Sigmoid colon (tissue), 7 donors: ENCODE results near the gene PIP5K1C. TPM values are rescaled to one million over a fixed set of nuclear protein-coding genes. Genes with fewer than 3 reads are reported as not detected.

Source experiments
- DNase-seq: peaks from one replicate; pipeline ENCODE4 v3.0.0-alpha.2; 2019
- H3K27ac ChIP-seq, 4 donors: fragments of 200-600 bp; sonication (generic); one replicate each; pipeline ENCODE4 v1.5.1; 2016 to 2019; ENCODE audit warnings: mild to moderate bottlenecking in 1 of 4
- H3K27me3 ChIP-seq, 3 donors: fragments of 200-600 bp; sonication (generic); one replicate each; pipeline ENCODE4 v1.5.1; 2019; ENCODE audit warnings: mild to moderate bottlenecking in 1 of 3
- H3K36me3 ChIP-seq, 4 donors: fragments of 200-600 bp; sonication (generic); one replicate each; pipeline ENCODE4 v1.5.1; 2016 to 2019
- H3K4me1 ChIP-seq, 4 donors: fragments of 200-600 bp; sonication (generic); one replicate each; pipeline ENCODE4 v1.5.1; 2017 to 2019
- H3K4me3 ChIP-seq, 4 donors: fragments of 200-600 bp; sonication (generic); one replicate each; pipeline ENCODE4 v1.5.1; 2017 to 2019; ENCODE audit warnings: mild to moderate bottlenecking in 2 of 4, moderate library complexity in 1 of 4
- H3K9me3 ChIP-seq, 4 donors: fragments of 200-600 bp in 3 of 4; sonication (generic) in 3 of 4; one replicate each; pipeline versions ENCODE4 v1.5.1 to v1.6.1; 2013 to 2019
- CTCF ChIP-seq, 4 experiments: fragments of 450-650 bp in 3 of 4; fragments of 200-600 bp in 1 of 4; IDR thresholded peaks; one replicate each; pipeline ENCODE4 v1.5.1; 2016 to 2019; ENCODE audit warnings: antibody characterized with exemption in 4 of 4, mild to moderate bottlenecking in 3 of 4, moderate library complexity in 2 of 4
- EP300 ChIP-seq, 4 donors: sonication (generic); formaldehyde crosslinking; IDR thresholded peaks; one replicate each; pipeline ENCODE4 v1.6.1; 2017; ENCODE audit warnings: antibody characterized with exemption in 4 of 4
- POLR2A ChIP-seq, 2 donors: fragments of 450-650 bp; IDR thresholded peaks; one replicate each; pipeline ENCODE4 v1.6.1; 2016; ENCODE audit warnings: antibody characterized with exemption in 2 of 2, mild to moderate bottlenecking in 2 of 2, moderate library complexity in 2 of 2
- POLR2AphosphoS5 ChIP-seq, 4 donors: sonication (generic); formaldehyde crosslinking; IDR thresholded peaks; one replicate each; pipeline ENCODE4 v1.6.1; 2017; ENCODE audit warnings: antibody characterized with exemption in 4 of 4
- WGBS, 2 donors: extraction: QIAGEN DNeasy Blood & Tissue Kit; methylation state at CpG; one replicate each; pipeline ENCODE4 v1.1.7; 2013; 5-methylcytosine and 5-hydroxymethylcytosine counted together
- intact Hi-C: fragments of 100-400 bp; cut with DNase I; formaldehyde crosslinking; loops from one replicate; pipeline ENCODE4 v1.15.1; 2023
- polyA plus RNA-seq, 3 donors: library from polyadenylated mRNA; stranded (reverse); fragments of 200-250 nt; gene quantifications; one replicate each; pipeline ENCODE4 v1.2.3, GENCODE V29; 2013
- total RNA-seq, 4 donors: library from RNA; depleted of rRNA; stranded (reverse); fragments of >200 nt; gene quantifications; one replicate each; pipeline ENCODE4 v1.1.0, GENCODE V29; 2016
- donor health status: healthy with polysubstance abuse.
- donor health status: Bipolar disorder and iron deficiency.
- donor health status: healthy.

Gene PIP5K1C
- total and polyA plus RNA-seq, 7 donors = 7.8 to 68.7 (median 27.8) TPM

DNA sequence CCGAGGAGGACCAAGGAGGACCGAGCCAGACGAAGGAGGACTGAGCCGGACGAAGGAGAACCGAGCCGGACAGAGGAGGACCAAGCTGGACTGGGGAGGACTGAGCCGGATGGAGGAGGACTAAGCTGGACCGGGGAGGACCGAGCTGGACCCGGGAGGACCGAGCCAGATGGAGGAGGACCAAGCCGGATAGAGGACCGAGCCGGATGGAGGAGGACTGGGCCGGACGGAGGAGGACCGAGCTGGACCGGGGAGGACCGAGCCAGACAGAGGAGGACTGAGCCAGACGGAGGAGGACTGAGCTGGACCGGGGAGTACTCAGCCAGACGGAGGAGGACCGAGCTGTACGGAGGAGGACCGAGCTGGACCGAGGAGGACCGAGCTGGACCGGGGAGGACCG lies 3.2 kb downstream of the PIP5K1C start:
- intact Hi-C loops = loop anchor here (10.0 kb wide), 1 partner anchor 268 kb away; no protein-coding TSS in a partner anchor
- Histone ChIP-seq H3K27ac (peak overlapping the region; percentile 85 to 99 (median 92)), H3K36me3 (peaks cover 0 to 5% (median 0%) of the 10 kb centered on the region in 4 donors), H3K4me1 (peaks cover 0 to 58% (median 55%) of the 10 kb centered on the region in 4 donors), H3K4me3 (no peak overlapping the region), H3K9me3 (no peaks in the 10 kb centered on the region), H3K27me3 (no peaks in the 10 kb centered on the region)
- no peak for DNase-seq
- TF ChIP-seq POLR2A (IDR thresholded peaks at IDR 0.05) = no peak
- TF ChIP-seq CTCF (IDR thresholded peaks at IDR 0.05) = no peak
- TF ChIP-seq POLR2AphosphoS5 (IDR thresholded peaks at IDR 0.05) = no peak
- TF ChIP-seq EP300 (IDR thresholded peaks at IDR 0.05) = no peak
- WGBS, 2 donors = 93 to 95% methylated on average over 30 of the region's 30 CpGs

GRCh38 chr19:3696660-3696995 lies 3.6 kb downstream of the PIP5K1C start:
- Histone ChIP-seq H3K36me3 (peaks cover 0 to 5% (median 0%) of the 10 kb centered on the region in 4 donors), H3K4me1 (peaks cover 0 to 63% (median 59%) of the 10 kb centered on the region in 4 donors)
- 90 to 93% methylated on average over 10 of the region's 10 CpGs for WGBS, 2 donors

GRCh38 chr19:3695986-3696659 lies 4.1 kb downstream of the PIP5K1C start:
- peaks cover 0 to 63% (median 59%) of the 10 kb centered on the region in 4 donors for H3K4me1 ChIP-seq
- no peak for TF ChIP-seq CTCF (IDR thresholded peaks at IDR 0.05)
- TF ChIP-seq EP300 (IDR thresholded peaks at IDR 0.05) = no peak
- no peak for TF ChIP-seq POLR2AphosphoS5 (IDR thresholded peaks at IDR 0.05)
- H3K4me3 ChIP-seq = no peak overlapping the region
- peaks cover 0 to 5% (median 0%) of the 10 kb centered on the region in 4 donors for H3K36me3 ChIP-seq
- H3K9me3 ChIP-seq = no peaks in the 10 kb centered on the region
- intact Hi-C loops = loop anchor here (10.0 kb wide), 1 partner anchor 269 kb away; no protein-coding TSS in a partner anchor
- no peak for DNase-seq
- H3K27me3 ChIP-seq = no peaks in the 10 kb centered on the region
- peak overlapping the region in 3 of 4 donors; percentile 88 to 99 (median 97) for H3K27ac ChIP-seq
- WGBS, 2 donors = 89 to 93% methylated on average over 23 of the region's 23 CpGs

More at GRCh38 chr19:3696660-3696995, 3.6 kb downstream of the PIP5K1C start:
- Histone ChIP-seq H3K4me3 (no peak overlapping the region), H3K9me3 (no peaks in the 10 kb centered on the region), H3K27ac (peak overlapping the region; percentile 85 to 99 (median 92)), H3K27me3 (no peaks in the 10 kb centered on the region)
- DNase-seq = no peak
- intact Hi-C loops = loop anchor here (10.0 kb wide), 1 partner anchor 268 kb away; no protein-coding TSS in a partner anchor
- TF ChIP-seq EP300 (IDR thresholded peaks at IDR 0.05) (no peak), CTCF (IDR thresholded peaks at IDR 0.05) (no peak), POLR2A (IDR thresholded peaks at IDR 0.05) (no peak), POLR2AphosphoS5 (IDR thresholded peaks at IDR 0.05) (no peak)

DNA sequence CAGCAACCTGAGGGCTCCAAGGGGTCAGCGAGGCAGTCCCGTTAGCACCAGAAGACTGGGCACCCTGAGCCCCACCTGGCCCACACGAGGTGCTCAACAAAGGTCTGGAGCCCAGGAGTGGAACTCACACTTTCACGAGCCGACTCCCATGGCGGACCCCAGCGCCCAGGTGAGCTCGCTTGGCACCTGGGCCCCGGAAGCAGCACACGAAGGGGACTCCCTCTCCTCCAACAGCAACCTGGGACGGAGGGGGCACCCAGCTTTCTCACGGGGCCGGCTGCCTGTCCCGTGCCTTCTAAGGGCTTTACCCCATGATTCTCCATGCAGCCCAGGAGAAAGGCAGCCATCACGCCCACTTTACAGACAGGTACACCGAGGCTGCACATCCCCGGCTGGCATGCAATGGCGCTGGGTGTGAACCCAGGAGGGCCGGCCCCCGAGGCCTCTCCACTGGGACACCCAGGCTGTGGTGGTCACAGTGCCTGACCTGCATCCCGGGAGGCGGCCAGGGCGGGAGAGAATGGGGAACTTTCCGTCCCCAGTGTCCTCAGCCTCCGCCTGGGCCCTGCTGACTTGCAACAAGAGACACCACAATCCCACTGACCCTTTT lies 5.0 kb downstream of the PIP5K1C start:
- H3K4me3 ChIP-seq = no peak overlapping the region
- peaks cover 0 to 61% (median 57%) of the 10 kb centered on the region in 4 donors for H3K4me1 ChIP-seq
- H3K36me3 ChIP-seq = peaks cover 0 to 11% (median 0%) of the 10 kb centered on the region in 4 donors
- no peak for TF ChIP-seq POLR2A (IDR thresholded peaks at IDR 0.05)
- TF ChIP-seq POLR2AphosphoS5 (IDR thresholded peaks at IDR 0.05) = no peak
- no peak for TF ChIP-seq EP300 (IDR thresholded peaks at IDR 0.05)
- TF ChIP-seq CTCF (IDR thresholded peaks at IDR 0.05) = no peak
- no peaks in the 10 kb centered on the region for H3K27me3 ChIP-seq
- intact Hi-C loops = loop anchor here (10.0 kb wide), 1 partner anchor 270 kb away; no protein-coding TSS in a partner anchor
- DNase-seq = no peak
- peak overlapping the region; percentile 80 to 97 (median 86) for H3K27ac ChIP-seq
- 95% methylated on average over 25 of the region's 25 CpGs for WGBS, 2 donors
- no peaks in the 10 kb centered on the region for H3K9me3 ChIP-seq
